ENCODE results near the gene ATG7.

The ATG7 gene

DNA sequence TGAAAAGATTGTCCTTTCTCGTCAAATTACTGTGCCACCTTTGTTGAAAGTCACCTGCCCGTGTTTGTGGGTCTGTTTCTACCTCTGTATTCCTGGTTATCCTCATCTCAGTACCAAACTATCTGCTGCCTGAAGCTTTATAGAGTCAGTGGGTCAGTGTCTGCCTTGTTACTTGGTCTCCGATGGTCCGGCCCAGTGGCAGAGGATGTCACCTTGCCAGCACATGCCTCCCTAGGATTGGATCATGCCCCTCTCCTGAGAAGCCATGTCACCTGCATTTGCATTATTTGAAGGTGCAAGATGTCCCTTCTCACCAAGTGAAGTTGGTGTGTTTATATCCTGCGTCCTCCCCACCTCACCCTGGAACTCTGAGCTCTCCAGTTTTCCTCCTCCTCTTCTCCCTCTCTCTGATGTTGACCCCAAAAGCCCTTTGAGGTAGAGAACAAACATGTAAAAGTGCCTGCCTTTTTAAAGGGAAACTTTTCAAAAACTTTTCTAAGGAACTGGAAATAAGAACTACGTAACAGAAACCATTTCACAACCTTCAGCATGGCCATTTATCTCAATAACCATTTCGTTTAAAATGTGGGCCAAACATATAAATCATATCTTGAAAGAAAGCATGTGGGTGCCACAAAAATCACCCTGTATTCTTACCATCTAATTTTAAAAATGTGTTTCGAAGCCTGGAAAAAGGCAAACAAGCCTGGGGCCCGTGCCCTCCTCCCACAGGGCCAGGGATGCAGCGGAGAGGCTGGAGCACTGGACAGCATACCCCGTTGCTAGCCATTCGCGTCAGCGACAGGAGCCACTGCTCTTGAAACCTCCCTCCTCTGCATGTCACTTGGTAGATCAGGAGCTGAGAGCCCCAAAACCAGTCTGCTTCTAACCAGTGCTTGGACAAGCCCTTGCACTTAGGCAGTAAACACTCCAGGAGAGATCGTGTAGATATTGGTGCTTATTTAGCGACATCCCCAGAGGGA is 269.4 kb downstream of the ATG7 start:
- Histone ChIP-seq H3K27ac (ENCODE audit: low read depth, low read length) (no peak overlapping the region), H3K27me3 (ENCODE audit: control insufficient read depth, low read length) (no peaks in the 10 kb centered on the region)

DNA sequence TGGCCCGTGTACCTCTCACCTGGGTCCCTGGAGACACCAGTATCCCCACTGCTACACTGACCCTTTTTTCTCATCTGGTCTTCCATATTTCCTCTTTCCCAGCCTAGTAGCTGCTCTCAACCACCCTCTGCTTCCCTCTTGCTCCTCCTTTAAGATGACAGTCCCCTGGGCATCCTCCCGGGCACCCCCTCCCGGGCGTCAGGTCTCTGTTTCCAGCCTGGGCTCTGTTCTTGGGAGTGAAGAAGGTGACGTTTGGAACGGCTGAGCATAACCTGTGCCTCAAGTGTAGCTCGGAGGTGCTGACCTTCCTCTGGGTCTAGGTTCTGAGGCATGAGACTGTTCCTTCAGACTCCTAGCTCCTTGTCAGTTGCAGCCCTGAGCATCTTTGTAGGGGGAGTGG is 270.4 kb downstream of the ATG7 start:
- H3F3A ChIP-seq (ENCODE audit: control insufficient read depth, insufficient read depth): no peaks in the 10 kb centered on the region
- no peaks in the 10 kb centered on the region for H3K9me3 ChIP-seq (ENCODE audit: control insufficient read depth, insufficient read depth, low read length)
- TF ChIP-seq, protein P1, sequence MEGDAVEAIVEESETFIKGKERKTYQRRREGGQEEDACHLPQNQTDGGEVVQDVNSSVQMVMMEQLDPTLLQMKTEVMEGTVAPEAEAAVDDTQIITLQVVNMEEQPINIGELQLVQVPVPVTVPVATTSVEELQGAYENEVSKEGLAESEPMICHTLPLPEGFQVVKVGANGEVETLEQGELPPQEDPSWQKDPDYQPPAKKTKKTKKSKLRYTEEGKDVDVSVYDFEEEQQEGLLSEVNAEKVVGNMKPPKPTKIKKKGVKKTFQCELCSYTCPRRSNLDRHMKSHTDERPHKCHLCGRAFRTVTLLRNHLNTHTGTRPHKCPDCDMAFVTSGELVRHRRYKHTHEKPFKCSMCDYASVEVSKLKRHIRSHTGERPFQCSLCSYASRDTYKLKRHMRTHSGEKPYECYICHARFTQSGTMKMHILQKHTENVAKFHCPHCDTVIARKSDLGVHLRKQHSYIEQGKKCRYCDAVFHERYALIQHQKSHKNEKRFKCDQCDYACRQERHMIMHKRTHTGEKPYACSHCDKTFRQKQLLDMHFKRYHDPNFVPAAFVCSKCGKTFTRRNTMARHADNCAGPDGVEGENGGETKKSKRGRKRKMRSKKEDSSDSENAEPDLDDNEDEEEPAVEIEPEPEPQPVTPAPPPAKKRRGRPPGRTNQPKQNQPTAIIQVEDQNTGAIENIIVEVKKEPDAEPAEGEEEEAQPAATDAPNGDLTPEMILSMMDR (IDR thresholded peaks at IDR 0.05; ENCODE audit: low read depth, low read length, poor library complexity, severe bottlenecking): no peak
- TF ChIP-seq EZH2phosphoT487 (IDR thresholded peaks at IDR 0.05; ENCODE audit: borderline replicate concordance, low read length): no peak
- peaks cover 2% of the 10 kb centered on the region for H3K4me1 ChIP-seq (ENCODE audit: control insufficient read depth, low read length)
- no peak overlapping the region for H3K27ac ChIP-seq (ENCODE audit: low read depth, low read length)
- H3K36me3 ChIP-seq (ENCODE audit: control insufficient read depth, low read length): no peaks in the 10 kb centered on the region
- H3K27me3 ChIP-seq (ENCODE audit: control insufficient read depth, low read length): no peaks in the 10 kb centered on the region
- H3K4me2 ChIP-seq (ENCODE audit: low read length): no peak overlapping the region
- H3K4me3 ChIP-seq (ENCODE audit: low read length): no peak overlapping the region
- H3K79me2 ChIP-seq (ENCODE audit: control insufficient read depth, low read length): no peaks in the 10 kb centered on the region
- no peaks in the 10 kb centered on the region for H3K9me2 ChIP-seq (replicated peaks; ENCODE audit: control insufficient read depth, low read length)
- H4K20me1 ChIP-seq (ENCODE audit: control insufficient read depth, insufficient read depth, low read depth, low read length): no peaks in the 10 kb centered on the region

More for the DNA sequence above, 269.4 kb downstream of the ATG7 start:
- Histone ChIP-seq H3K4me3 (ENCODE audit: low read length) (no peak overlapping the region), H3K4me2 (ENCODE audit: low read length) (no peak overlapping the region), H3K4me1 (ENCODE audit: control insufficient read depth, low read length) (peaks cover 10% of the 10 kb centered on the region), H3K9me2 (replicated peaks; ENCODE audit: control insufficient read depth, low read length) (no peaks in the 10 kb centered on the region), H3K79me2 (ENCODE audit: control insufficient read depth, low read length) (no peaks in the 10 kb centered on the region), H4K20me1 (ENCODE audit: control insufficient read depth, insufficient read depth, low read depth, low read length) (no peaks in the 10 kb centered on the region), H3K36me3 (ENCODE audit: control insufficient read depth, low read length) (no peaks in the 10 kb centered on the region), H3K9me3 (ENCODE audit: control insufficient read depth, insufficient read depth, low read length) (no peaks in the 10 kb centered on the region), H3F3A (ENCODE audit: control insufficient read depth, insufficient read depth) (no peaks in the 10 kb centered on the region)
- TF ChIP-seq EZH2phosphoT487 (IDR thresholded peaks at IDR 0.05; ENCODE audit: borderline replicate concordance, low read length): no peak
- TF ChIP-seq, protein P1 (IDR thresholded peaks at IDR 0.05; ENCODE audit: low read depth, low read length, poor library complexity, severe bottlenecking): no peak

DNA sequence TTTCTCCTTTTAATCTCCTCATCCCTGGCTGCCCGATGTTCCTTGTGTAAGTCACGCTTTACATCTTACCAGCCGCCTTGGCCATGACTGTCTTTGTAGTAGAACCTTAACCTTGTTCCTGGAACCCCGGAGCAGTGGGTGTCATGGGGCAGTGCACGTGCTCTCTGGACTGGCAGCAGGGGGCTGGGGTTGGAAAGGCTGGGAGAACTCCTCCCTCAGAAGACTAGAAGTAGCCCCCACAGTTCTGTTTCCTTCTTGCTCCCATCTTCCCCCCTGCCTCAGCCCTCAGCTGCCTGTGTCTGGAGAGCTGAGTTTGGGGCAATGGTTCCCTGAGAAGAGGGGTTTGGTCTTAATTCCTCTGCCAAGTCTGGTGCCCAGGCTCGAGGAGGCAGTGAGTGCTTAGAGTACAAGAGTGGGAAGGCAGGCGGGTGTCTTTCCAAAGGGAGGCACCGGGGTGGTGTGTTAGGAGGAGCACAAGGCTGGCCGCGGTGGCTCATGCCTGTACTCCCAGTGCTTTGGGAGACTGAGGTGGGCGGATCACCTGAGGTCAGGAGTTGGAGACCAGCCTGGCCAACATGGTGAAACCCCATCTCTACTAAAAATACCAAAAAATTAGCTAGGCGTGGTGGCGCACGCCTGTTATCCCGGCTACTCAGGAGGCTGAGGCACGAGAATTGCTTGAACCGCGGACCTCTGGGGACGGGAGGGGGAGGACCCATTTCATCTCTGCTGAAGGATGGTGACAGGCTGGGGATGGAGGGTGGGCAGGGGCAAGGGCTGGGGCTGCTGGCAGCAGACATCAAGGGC is 271.1 kb downstream of the ATG7 start:
- no peaks in the 10 kb centered on the region for H3K36me3 ChIP-seq (ENCODE audit: control insufficient read depth, low read length)
- H3K4me3 ChIP-seq (ENCODE audit: low read length): no peak overlapping the region
- no peak overlapping the region for H3K27ac ChIP-seq (ENCODE audit: low read depth, low read length)
- H3K27me3 ChIP-seq (ENCODE audit: control insufficient read depth, low read length): no peaks in the 10 kb centered on the region
- peaks cover 3% of the 10 kb centered on the region; the same call in 1 of the 2 replicates for H3F3A ChIP-seq (ENCODE audit: control insufficient read depth, insufficient read depth)
- no peaks in the 10 kb centered on the region for H3K9me2 ChIP-seq (replicated peaks; ENCODE audit: control insufficient read depth, low read length)
- no peak for TF ChIP-seq EZH2phosphoT487 (IDR thresholded peaks at IDR 0.05; ENCODE audit: borderline replicate concordance, low read length)
- TF ChIP-seq, protein P1 (IDR thresholded peaks at IDR 0.05; ENCODE audit: low read depth, low read length, poor library complexity, severe bottlenecking): no peak
- H3K4me1 ChIP-seq (ENCODE audit: control insufficient read depth, low read length): no peaks in the 10 kb centered on the region
- H3K4me2 ChIP-seq (ENCODE audit: low read length): no peak overlapping the region
- H4K20me1 ChIP-seq (ENCODE audit: control insufficient read depth, insufficient read depth, low read depth, low read length): no peaks in the 10 kb centered on the region
- H3K9me3 ChIP-seq (ENCODE audit: control insufficient read depth, insufficient read depth, low read length): no peaks in the 10 kb centered on the region
- no peaks in the 10 kb centered on the region for H3K79me2 ChIP-seq (ENCODE audit: control insufficient read depth, low read length)

All from DOHH2 (cell line).